Measurements from ENCODE around the gene GRIN2D. TPM values are rescaled to one million over a fixed set of nuclear protein-coding genes. Genes with fewer than 3 reads are reported as not detected.

Gene GRIN2D
- total RNA-seq, 3 donors from 2014 or later = 0.26 to 0.46 (median 0.35) TPM

DNA sequence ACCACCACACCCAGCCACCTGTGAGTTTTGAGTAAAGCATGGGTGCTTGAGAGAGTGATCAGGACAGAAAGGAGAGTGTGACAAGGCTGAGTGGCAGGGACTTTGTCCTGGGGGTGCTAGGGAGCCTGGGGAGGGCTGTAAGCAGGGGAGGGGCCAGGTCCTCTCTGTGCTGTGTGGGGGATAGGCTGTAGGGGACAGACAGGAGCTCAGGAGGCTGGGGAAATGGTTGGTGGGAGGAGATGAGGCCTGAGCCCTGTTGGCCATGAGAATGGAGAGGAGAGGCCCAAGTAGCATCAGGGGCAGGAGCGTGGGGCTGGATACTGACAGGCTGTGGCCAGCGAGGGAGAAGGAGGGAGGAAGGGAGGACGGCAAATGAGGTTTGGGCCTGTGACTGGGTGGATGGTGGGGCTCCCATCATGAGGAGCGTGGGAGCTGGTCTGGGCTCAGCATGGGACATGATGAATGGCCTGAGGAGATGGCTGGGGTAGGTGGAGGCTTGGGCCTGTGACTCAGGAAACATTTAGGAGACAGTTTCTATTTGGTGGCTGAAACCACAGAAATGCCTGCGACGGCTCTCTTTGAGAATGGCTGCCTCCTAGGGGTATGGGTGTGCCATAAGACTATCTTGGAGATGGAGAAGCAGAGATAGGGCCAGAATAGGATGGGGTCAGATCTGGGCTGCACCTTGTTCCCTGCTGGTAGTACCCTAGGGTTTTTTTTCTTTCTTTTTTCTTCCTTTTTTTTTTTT, 25.0 kb downstream of the GRIN2D start:
- no peaks in the 10 kb centered on the region for H3K36me3 ChIP-seq (ENCODE audit: low read depth)
- DNase-seq = no peak
- H3K4me1 ChIP-seq (ENCODE audit: low read depth) = no peaks in the 10 kb centered on the region
- no peak for ATAC-seq
- H3K9me3 ChIP-seq = no peaks in the 10 kb centered on the region
- intact Hi-C loops (cut with DNase I, micrococcal nuclease) = no loop called here
- TF ChIP-seq, protein P1, sequence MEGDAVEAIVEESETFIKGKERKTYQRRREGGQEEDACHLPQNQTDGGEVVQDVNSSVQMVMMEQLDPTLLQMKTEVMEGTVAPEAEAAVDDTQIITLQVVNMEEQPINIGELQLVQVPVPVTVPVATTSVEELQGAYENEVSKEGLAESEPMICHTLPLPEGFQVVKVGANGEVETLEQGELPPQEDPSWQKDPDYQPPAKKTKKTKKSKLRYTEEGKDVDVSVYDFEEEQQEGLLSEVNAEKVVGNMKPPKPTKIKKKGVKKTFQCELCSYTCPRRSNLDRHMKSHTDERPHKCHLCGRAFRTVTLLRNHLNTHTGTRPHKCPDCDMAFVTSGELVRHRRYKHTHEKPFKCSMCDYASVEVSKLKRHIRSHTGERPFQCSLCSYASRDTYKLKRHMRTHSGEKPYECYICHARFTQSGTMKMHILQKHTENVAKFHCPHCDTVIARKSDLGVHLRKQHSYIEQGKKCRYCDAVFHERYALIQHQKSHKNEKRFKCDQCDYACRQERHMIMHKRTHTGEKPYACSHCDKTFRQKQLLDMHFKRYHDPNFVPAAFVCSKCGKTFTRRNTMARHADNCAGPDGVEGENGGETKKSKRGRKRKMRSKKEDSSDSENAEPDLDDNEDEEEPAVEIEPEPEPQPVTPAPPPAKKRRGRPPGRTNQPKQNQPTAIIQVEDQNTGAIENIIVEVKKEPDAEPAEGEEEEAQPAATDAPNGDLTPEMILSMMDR (IDR thresholded peaks at IDR 0.05) = no peak
- H3K4me3 ChIP-seq = no peak overlapping the region

DNA sequence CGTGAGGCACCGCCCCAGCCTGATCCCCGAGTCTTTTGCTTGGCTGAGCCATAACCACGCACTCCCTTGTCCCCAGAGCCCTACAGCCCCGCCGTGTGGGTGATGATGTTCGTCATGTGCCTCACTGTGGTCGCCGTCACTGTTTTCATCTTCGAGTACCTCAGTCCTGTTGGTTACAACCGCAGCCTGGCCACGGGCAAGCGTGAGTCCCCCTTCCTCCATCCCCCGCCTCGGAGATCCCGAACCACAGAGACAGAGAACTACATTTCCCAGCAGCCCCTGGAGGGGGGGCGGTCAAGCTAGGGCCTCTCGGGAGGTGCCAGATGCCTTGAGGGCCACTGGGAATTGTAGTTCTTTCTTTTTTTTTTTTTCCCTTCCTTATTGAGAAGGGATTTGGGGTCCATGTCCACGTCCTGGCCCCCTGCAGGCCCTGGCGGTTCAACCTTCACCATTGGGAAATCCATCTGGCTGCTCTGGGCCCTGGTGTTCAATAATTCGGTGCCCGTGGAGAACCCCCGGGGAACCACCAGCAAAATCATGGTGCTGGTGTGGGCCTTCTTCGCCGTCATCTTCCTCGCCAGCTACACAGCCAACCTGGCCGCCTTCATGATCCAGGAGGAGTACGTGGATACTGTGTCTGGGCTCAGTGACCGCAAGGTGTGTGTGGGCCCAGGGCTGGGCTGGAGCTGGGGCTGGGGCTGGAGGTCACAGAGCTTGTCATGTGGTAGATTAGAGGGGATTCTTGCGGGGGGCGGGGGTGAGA, 25.9 kb downstream of the GRIN2D start:
- Histone ChIP-seq H3K4me3 (no peak overlapping the region), H3K4me1 (ENCODE audit: low read depth) (no peaks in the 10 kb centered on the region), H3K9me3 (no peaks in the 10 kb centered on the region), H3K36me3 (ENCODE audit: low read depth) (no peaks in the 10 kb centered on the region)
- ATAC-seq (peak; percentile 41), DNase-seq (peak; percentile 60 to 68 (median 67))
- TF ChIP-seq, protein P1 (IDR thresholded peaks at IDR 0.05) = no peak
- intact Hi-C loops (cut with DNase I, micrococcal nuclease) = no loop called here

DNA sequence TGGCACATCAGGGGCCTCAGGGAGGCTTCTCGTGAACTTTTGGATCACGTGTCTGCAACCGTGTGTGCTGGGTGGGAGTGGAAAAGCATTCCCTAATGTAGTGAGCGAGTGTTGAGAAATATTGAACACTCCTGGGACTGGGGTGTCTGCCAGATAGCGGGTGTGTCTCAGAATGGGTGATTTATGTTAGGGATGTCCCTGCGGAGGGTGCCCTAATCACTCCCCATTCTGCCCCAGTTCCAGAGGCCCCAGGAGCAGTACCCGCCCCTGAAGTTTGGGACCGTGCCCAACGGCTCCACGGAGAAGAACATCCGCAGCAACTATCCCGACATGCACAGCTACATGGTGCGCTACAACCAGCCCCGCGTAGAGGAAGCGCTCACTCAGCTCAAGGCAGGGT, 28.1 kb downstream of the GRIN2D start:
- intact Hi-C loops (cut with DNase I, micrococcal nuclease) = no loop called here
- H3K9me3 ChIP-seq = no peaks in the 10 kb centered on the region
- TF ChIP-seq, protein P1 (IDR thresholded peaks at IDR 0.05) = no peak
- ATAC-seq (no peak), DNase-seq (no peak)
- no peaks in the 10 kb centered on the region for H3K4me1 ChIP-seq (ENCODE audit: low read depth)
- H3K36me3 ChIP-seq (ENCODE audit: low read depth) = no peaks in the 10 kb centered on the region
- no peak overlapping the region for H3K4me3 ChIP-seq

DNA sequence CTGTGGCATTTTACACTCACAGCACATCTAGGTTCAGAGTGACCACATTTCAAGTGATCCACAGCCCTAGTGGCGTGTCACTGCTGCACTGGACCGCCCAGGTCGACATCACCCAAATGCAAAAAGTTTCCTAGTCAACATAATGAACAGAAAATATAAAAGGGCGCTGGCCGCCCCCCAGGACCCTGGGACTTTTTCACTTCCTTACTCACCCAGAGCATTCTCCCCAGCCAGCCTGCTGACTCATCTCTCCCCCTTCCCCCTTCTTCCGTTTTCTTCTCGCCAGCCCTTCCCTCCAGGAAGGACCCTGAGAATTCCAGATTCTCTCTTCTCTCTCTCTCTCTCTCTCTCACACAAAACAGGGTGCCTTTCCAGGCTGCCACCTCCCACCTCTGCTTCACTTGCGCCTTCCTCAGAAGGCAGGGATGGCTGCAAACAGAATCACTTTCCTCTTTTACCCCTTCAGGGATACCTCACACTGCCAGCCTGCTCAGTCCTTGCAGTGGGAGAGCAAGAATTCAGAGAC, 31.3 kb downstream of the GRIN2D start:
- no peaks in the 10 kb centered on the region for H3K4me1 ChIP-seq (ENCODE audit: low read depth)
- TF ChIP-seq, protein P1 (IDR thresholded peaks at IDR 0.05) = no peak
- no peaks in the 10 kb centered on the region for H3K9me3 ChIP-seq
- intact Hi-C loops (cut with DNase I, micrococcal nuclease) = no loop called here
- ATAC-seq (peak; percentile 42), DNase-seq (no peak)
- no peaks in the 10 kb centered on the region for H3K36me3 ChIP-seq (ENCODE audit: low read depth)
- H3K4me3 ChIP-seq = no peak overlapping the region

DNA sequence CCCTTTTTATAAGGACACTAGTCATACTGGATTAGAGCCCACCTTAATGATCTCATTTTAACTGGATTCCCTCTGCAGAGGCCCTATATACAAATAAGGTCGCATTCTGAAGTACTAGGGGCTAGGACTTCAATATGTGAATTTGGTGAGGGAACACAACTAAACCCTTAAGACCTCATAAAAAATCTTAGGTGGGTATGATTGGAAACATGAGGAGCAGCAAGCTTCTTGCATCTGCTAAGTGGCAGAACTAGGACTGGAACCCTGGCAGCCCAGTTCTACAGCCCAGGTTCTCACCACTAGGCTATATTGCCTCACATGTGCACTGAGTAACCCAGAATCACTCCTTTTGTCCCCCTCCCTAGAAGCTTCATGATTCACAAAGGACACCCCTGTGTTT, 35.2 kb downstream of the GRIN2D start:
- no peak for ATAC-seq
- no peaks in the 10 kb centered on the region for H3K36me3 ChIP-seq (ENCODE audit: low read depth)

More for the DNA sequence above, 35.2 kb downstream of the GRIN2D start:
- TF ChIP-seq, protein P1 (IDR thresholded peaks at IDR 0.05) = no peak
- intact Hi-C loops (cut with DNase I, micrococcal nuclease) = no loop called here
- Histone ChIP-seq H3K4me1 (ENCODE audit: low read depth) (no peaks in the 10 kb centered on the region), H3K9me3 (no peaks in the 10 kb centered on the region), H3K4me3 (no peak overlapping the region)
- DNase-seq = no peak
